NCI-H2196 treated with DMSO at 0.1 percent for 48 hours (cell line): ENCODE results near the gene OGA.

Source experiments
- DNase-seq: peaks from one replicate; lab custom pipeline; 2025; ENCODE audit not compliant: unreplicated experiment; lab: John Stamatoyannopoulos, UW

Gene OGA

GRCh38 chr10:101818119-101818871 is at the start of gene OGA:
OGA (minus strand) TSS chr10:101818444; CDS start chr10:101818022, 422 bp downstream.
- DNase-seq = peak; percentile 90

- no peak for DNase-seq
These were observed 49.7 kb upstream of the OGA start for GRCh38 chr10:101867931-101868330.

- no peak for DNase-seq
These were observed 41.3 kb upstream of the OGA start for GRCh38 chr10:101859530-101859929.

- DNase-seq = no peak
These were observed 40.7 kb upstream of the OGA start for GRCh38 chr10:101858723-101859500.

GRCh38 chr10:101857802-101858476 is 39.7 kb upstream of the OGA start:
- DNase-seq = no peak

GRCh38 chr10:101856626-101857025 is 38.4 kb upstream of the OGA start:
- no peak for DNase-seq

- DNase-seq = no peak
These were observed 33.3 kb upstream of the OGA start for GRCh38 chr10:101851411-101852116.

- DNase-seq = no peak
These were observed 32.5 kb upstream of the OGA start for GRCh38 chr10:101850749-101851148.

GRCh38 chr10:101848894-101849351 is 30.7 kb upstream of the OGA start:
- DNase-seq = no peak

GRCh38 chr10:101848408-101848807 is 30.2 kb upstream of the OGA start:
- no peak for DNase-seq

GRCh38 chr10:101845893-101846292 is 27.6 kb upstream of the OGA start:
- DNase-seq = no peak

- DNase-seq = peak; percentile 21
These were observed 25.1 kb upstream of the OGA start, which contains the start of gene KCNIP2 for GRCh38 chr10:101843032-101844021. KCNIP2 (minus strand) TSS chr10:101843800; CDS start chr10:101843568, 232 bp downstream.

GRCh38 chr10:101841826-101842225 is 23.6 kb upstream of the OGA start:
- no peak for DNase-seq

GRCh38 chr10:101840741-101841453 is 22.7 kb upstream of the OGA start:
- DNase-seq = peak; percentile 32

GRCh38 chr10:101840102-101840684 is 21.9 kb upstream of the OGA start:
- DNase-seq = no peak

GRCh38 chr10:101839416-101840063 is 21.3 kb upstream of the OGA start:
- no peak for DNase-seq

- DNase-seq = no peak
These were observed 20.8 kb upstream of the OGA start for GRCh38 chr10:101839002-101839401.

- no peak for DNase-seq
These were observed 20.2 kb upstream of the OGA start for GRCh38 chr10:101838416-101838970.
